Measurements from ENCODE around the gene ARHGAP4.

Gene ARHGAP4

DNA sequence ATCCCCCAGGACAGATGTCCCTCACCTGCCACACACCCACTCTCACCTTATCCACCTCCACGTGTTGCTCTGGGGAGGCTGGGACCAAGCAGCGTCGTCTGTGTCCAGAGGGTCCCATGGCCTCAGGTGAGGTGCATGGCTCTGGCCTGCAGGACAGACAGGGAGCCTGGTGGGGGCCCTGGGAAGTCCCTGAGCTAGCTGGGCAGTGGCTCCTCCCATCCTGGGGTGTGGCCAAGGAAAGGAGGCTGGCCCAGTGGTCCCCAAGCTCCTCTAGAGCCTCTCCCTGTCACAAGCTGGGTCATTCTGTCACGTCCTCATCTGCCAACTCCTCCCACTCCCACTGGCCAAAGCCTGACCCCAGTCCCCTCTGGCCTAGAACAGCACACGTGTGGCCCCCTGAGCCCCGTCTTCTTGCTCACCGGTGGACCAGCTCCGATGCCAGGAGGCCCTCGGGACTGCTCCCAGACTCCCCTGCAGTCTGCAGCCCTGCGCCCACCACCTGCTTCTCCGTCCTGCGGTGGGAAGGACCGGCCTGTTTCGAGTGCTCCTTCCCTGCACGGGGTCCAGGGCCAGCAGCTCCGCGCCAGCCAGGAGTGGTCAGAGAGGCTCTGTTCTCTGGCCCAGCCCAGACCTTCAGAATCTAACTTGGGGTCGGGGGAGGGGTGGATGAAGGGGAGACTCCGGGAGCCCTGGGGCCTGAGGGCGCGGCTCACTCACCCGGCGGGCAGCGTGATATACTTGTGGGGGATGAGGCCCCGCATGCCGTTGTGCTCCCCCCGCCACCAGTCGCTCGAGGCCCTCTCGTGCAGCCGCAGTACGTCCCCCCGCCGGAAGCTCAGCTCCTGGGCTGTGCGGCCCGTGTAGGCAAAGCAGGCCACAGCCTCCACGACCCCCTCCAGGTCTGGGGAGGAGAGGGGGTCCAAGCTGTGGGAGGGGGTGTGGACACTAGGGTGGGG lies 16.8 kb downstream of the ARHGAP4 start:
- Histone ChIP-seq H3K27me3 (ENCODE audit: insufficient read depth, insufficient read length) (no peaks in the 10 kb centered on the region), H3K9ac (ENCODE audit: insufficient read length, low read depth) (no peak overlapping the region), H3K4me3 (ENCODE audit: insufficient read length, low read depth) (no peak overlapping the region), H3K9me3 (ENCODE audit: insufficient read depth, low read length) (no peaks in the 10 kb centered on the region), H3K36me3 (ENCODE audit: insufficient read depth, insufficient read length, low read length) (no peaks in the 10 kb centered on the region), H3K4me1 (ENCODE audit: insufficient read depth, insufficient read length) (no peaks in the 10 kb centered on the region)
- DNase-seq (ENCODE audit: low read depth, low spot score): no peak
- no peak for TF ChIP-seq ZNF274 (IDR thresholded peaks at IDR 0.05; ENCODE audit: low read depth, low read length)
- no peak for TF ChIP-seq YY1 (IDR thresholded peaks at IDR 0.05; ENCODE audit: insufficient read depth, insufficient read length)
- TF ChIP-seq SUZ12 (IDR thresholded peaks at IDR 0.05; ENCODE audit: extremely low read depth, insufficient read depth, insufficient read length): no peak

- TF ChIP-seq YY1 (IDR thresholded peaks at IDR 0.05; ENCODE audit: insufficient read depth, insufficient read length) (no peak), ZNF274 (IDR thresholded peaks at IDR 0.05; ENCODE audit: low read depth, low read length) (no peak), SUZ12 (IDR thresholded peaks at IDR 0.05; ENCODE audit: extremely low read depth, insufficient read depth, insufficient read length) (no peak)
- no peak for DNase-seq (ENCODE audit: low read depth, low spot score)
- Histone ChIP-seq H3K4me1 (ENCODE audit: insufficient read depth, insufficient read length) (peaks cover 1% of the 10 kb centered on the region), H3K27me3 (ENCODE audit: insufficient read depth, insufficient read length) (no peaks in the 10 kb centered on the region), H3K4me3 (ENCODE audit: insufficient read length, low read depth) (no peak overlapping the region), H3K36me3 (ENCODE audit: insufficient read depth, insufficient read length, low read length) (no peaks in the 10 kb centered on the region), H3K9me3 (ENCODE audit: insufficient read depth, low read length) (no peaks in the 10 kb centered on the region), H3K9ac (ENCODE audit: insufficient read length, low read depth) (no peak overlapping the region)
Measured at GRCh38 chrX:153908219-153908860, 17.7 kb downstream of the ARHGAP4 start.

DNA sequence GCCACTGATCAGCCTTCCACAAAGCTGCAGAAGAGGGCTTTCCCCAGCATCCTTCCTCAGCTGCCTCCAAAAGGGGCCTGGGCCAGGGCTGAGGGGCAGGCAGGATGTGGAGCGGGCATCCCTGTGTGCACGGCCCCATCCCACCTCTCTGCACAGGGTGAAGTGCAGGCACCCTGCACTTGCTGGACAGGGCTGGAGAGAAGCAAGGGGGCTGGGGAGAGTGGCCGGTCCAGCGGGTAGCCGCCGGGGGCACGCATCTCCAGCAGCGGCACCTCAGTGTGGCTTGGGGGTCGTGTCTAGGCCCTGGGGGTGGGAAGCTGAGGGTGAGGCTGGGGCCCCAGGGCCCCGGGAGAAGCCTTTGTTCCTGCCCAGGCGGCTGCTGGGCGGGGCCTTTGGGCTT lies 18.6 kb downstream of the ARHGAP4 start:
- Histone ChIP-seq H3K4me3 (ENCODE audit: insufficient read length, low read depth) (no peak overlapping the region), H3K36me3 (ENCODE audit: insufficient read depth, insufficient read length, low read length) (no peaks in the 10 kb centered on the region), H3K9ac (ENCODE audit: insufficient read length, low read depth) (no peak overlapping the region), H3K9me3 (ENCODE audit: insufficient read depth, low read length) (no peaks in the 10 kb centered on the region), H3K4me1 (ENCODE audit: insufficient read depth, insufficient read length) (peaks cover 2% of the 10 kb centered on the region), H3K27me3 (ENCODE audit: insufficient read depth, insufficient read length) (no peaks in the 10 kb centered on the region)
- TF ChIP-seq ZNF274 (IDR thresholded peaks at IDR 0.05; ENCODE audit: low read depth, low read length) (no peak), SUZ12 (IDR thresholded peaks at IDR 0.05; ENCODE audit: extremely low read depth, insufficient read depth, insufficient read length) (no peak), YY1 (IDR thresholded peaks at IDR 0.05; ENCODE audit: insufficient read depth, insufficient read length) (no peak)
- no peak for DNase-seq (ENCODE audit: low read depth, low spot score)

DNA sequence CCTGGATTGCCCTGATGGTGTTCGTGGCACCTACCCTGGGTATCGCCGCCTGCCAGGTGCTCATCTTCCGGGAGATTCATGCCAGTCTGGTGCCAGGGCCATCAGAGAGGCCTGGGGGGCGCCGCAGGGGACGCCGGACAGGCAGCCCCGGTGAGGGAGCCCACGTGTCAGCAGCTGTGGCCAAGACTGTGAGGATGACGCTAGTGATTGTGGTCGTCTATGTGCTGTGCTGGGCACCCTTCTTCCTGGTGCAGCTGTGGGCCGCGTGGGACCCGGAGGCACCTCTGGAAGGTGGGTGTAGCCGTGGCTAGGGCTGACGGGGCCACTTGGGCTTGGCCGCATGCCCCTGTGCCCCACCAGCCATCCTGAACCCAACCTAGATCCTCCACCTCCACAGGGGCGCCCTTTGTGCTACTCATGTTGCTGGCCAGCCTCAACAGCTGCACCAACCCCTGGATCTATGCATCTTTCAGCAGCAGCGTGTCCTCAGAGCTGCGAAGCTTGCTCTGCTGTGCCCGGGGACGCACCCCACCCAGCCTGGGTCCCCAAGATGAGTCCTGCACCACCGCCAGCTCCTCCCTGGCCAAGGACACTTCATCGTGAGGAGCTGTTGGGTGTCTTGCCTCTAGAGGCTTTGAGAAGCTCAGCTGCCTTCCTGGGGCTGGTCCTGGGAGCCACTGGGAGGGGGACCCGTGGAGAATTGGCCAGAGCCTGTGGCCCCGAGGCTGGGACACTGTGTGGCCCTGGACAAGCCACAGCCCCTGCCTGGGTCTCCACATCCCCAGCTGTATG lies 19.7 kb downstream of the ARHGAP4 start:
- TF ChIP-seq ZNF274 (IDR thresholded peaks at IDR 0.05; ENCODE audit: low read depth, low read length): no peak
- no peak for TF ChIP-seq YY1 (IDR thresholded peaks at IDR 0.05; ENCODE audit: insufficient read depth, insufficient read length)
- no peak for TF ChIP-seq SUZ12 (IDR thresholded peaks at IDR 0.05; ENCODE audit: extremely low read depth, insufficient read depth, insufficient read length)
- Histone ChIP-seq H3K27me3 (ENCODE audit: insufficient read depth, insufficient read length) (no peaks in the 10 kb centered on the region), H3K4me3 (ENCODE audit: insufficient read length, low read depth) (no peak overlapping the region), H3K36me3 (ENCODE audit: insufficient read depth, insufficient read length, low read length) (no peaks in the 10 kb centered on the region), H3K9ac (ENCODE audit: insufficient read length, low read depth) (no peak overlapping the region), H3K9me3 (ENCODE audit: insufficient read depth, low read length) (no peaks in the 10 kb centered on the region), H3K4me1 (ENCODE audit: insufficient read depth, insufficient read length) (peaks cover 4% of the 10 kb centered on the region)
- no peak for DNase-seq (ENCODE audit: low read depth, low spot score)

GRCh38 chrX:153905481-153906095 lies 20.5 kb downstream of the ARHGAP4 start:
- H3K36me3 ChIP-seq (ENCODE audit: insufficient read depth, insufficient read length, low read length): no peaks in the 10 kb centered on the region
- no peaks in the 10 kb centered on the region for H3K9me3 ChIP-seq (ENCODE audit: insufficient read depth, low read length)
- TF ChIP-seq ZNF274 (IDR thresholded peaks at IDR 0.05; ENCODE audit: low read depth, low read length) (no peak), SUZ12 (IDR thresholded peaks at IDR 0.05; ENCODE audit: extremely low read depth, insufficient read depth, insufficient read length) (no peak), YY1 (IDR thresholded peaks at IDR 0.05; ENCODE audit: insufficient read depth, insufficient read length) (no peak)
- H3K4me3 ChIP-seq (ENCODE audit: insufficient read length, low read depth): no peak overlapping the region
- no peaks in the 10 kb centered on the region for H3K27me3 ChIP-seq (ENCODE audit: insufficient read depth, insufficient read length)
- no peak overlapping the region for H3K9ac ChIP-seq (ENCODE audit: insufficient read length, low read depth)
- DNase-seq (ENCODE audit: low read depth, low spot score): no peak
- H3K4me1 ChIP-seq (ENCODE audit: insufficient read depth, insufficient read length): peaks cover 5% of the 10 kb centered on the region

DNA sequence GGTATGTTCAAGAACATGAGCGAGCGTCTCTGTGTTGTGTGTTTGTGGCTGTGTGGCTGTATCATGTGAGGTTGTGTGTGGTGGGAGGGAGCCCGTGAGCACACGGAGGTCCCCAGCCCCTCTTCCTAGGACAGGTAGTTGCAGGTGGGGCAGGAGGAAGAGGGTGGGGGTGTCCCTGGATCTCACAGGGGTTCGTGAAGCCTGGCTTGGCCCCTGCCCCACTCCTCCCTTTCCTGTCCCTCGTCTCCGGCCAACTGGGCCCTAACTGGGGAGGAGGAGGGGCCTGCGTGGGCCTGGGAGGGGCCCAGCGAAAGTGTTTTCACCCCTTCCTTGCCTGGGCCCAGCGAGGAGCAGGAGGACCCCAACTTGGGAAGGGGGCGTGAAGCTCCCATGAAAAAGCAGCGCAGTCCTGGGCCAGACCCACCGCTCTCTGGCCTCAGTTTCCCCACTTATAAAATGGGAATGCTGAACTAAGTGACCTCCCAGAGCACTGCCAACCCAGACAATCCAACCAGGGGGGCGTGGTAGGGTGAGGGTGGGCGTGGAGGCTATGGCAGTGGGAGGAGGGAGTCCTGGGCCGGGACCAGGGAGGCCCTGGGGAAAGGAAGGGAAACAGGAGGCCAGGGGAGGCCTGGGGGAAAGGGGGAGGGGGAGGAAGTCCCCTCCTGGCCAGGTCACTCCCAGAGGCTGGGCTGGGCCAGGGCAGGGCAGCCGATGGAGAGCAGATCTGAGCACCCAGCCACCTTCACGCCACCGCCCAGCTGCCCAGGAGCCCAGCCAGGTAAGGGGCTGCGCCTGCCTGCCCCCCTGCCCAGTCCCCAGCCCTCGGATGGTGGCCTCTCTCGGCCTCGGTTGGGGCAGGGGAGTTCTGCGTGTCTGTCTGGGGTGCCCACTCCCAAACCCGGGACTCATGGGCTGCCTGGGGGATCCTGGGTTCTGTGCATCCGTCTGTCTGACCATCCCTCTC lies 21.8 kb downstream of the ARHGAP4 start, which contains the start of gene AVPR2:
Gene AVPR2, plus strand, starts transcription at position 683 of the 967 bp plus-strand sequence. CDS start 473 bp downstream, outside the sequence.
- TF ChIP-seq ZNF274 (IDR thresholded peaks at IDR 0.05; ENCODE audit: low read depth, low read length) (no peak), YY1 (IDR thresholded peaks at IDR 0.05; ENCODE audit: insufficient read depth, insufficient read length) (no peak), SUZ12 (IDR thresholded peaks at IDR 0.05; ENCODE audit: extremely low read depth, insufficient read depth, insufficient read length) (no peak)
- Histone ChIP-seq H3K9ac (ENCODE audit: insufficient read length, low read depth) (no peak within 1 kb of the TSS), H3K4me1 (ENCODE audit: insufficient read depth, insufficient read length) (peaks cover 5% of the 10 kb centered on the region), H3K36me3 (ENCODE audit: insufficient read depth, insufficient read length, low read length) (no peaks in the 10 kb centered on the region), H3K4me3 (ENCODE audit: insufficient read length, low read depth) (no peak within 1 kb of the TSS), H3K9me3 (ENCODE audit: insufficient read depth, low read length) (no peaks in the 10 kb centered on the region), H3K27me3 (ENCODE audit: insufficient read depth, insufficient read length) (no peaks in the 10 kb centered on the region)
- DNase-seq (ENCODE audit: low read depth, low spot score): no peak

All from NT2/D1 (cell line).